GM12891 (cell line): ENCODE results near the gene PTPRD.

Experiments
- POLR2A ChIP-seq: IDR thresholded peaks from 2 replicates; pipeline ENCODE4 v1.6.1; 2011; ENCODE audit warnings: low read depth, low read length, control low read depth
- POLR2AphosphoS5 ChIP-seq: IDR thresholded peaks from 2 replicates; pipeline ENCODE4 v1.6.1; 2011; ENCODE audit warnings: low read depth, low read length, control low read depth
- TAF1 ChIP-seq: IDR thresholded peaks from 2 replicates; pipeline ENCODE4 v1.6.1; 2011; ENCODE audit warnings: low read depth, low read length, control low read depth

DNA sequence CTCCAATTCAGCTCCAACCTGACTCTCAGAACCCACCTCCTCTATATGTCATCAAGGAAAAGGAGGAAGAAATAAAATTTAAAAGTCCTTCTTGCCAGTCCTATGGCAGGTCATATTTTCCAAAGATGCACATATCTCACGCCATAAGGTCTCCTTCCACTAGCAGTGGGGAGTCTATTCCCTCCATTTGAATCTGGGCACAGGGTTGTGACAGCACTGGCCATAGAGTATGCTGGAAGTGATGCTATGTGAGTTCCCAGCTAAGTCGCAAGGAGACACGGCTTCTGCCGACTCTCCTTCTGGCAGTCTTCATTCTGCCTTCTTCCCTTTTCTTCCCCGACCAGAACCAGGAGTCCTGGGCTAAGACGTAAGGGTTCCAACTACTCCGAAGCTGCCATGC lies 1929.3 kb downstream of the PTPRD start:
- TF ChIP-seq POLR2A (no peak), TAF1 (no peak), POLR2AphosphoS5 (no peak)
